K562 (cell line): ENCODE measurements around the gene VPS35. TPM values are rescaled to one million over a fixed set of nuclear protein-coding genes. Genes with fewer than 3 reads are reported as not detected.
A peak's percentile ranks its signal among the peaks of the same experiment; 100 is the strongest.

Experiments
- ATAC-seq: fragments of 200-7000 bp; cut with Tn5 transposase; 3 replicates; pipeline ENCODE4 v1.9.1; 2020; ENCODE audit warnings: moderate library complexity
- BruUV-seq: library from RNA; stranded (reverse); fragments of 400-500 nt; replicated peaks from 2 replicates; lab custom pipeline; 2021; lab: Mats Ljungman, UMichigan
- CTCF ChIA-PET: fragments of 300-600 bp; formaldehyde crosslinking; extraction: SDS; loops from one replicate; lab custom pipeline; 2021; ENCODE audit warnings: low intra/inter-chr PET ratio; lab: Yijun Ruan, JAX
- POLR2A ChIA-PET: fragments of 300-600, 350-650 bp; sonication (Branson Sonifier 250); formaldehyde crosslinking; extraction: SDS; loops from one replicate; lab custom pipeline; 2021; ENCODE audit warnings: antibody characterized with exemption, inconsistent platforms; lab: Yijun Ruan, JAX
- DNase-seq, 4 experiments: peaks; one replicate each; pipeline versions ENCODE4 v3.0.0 to v3.0.0-alpha.2; 2011 to 2018; ENCODE audit warnings: low spot score in 3 of 4, mixed read lengths in 3 of 4; ENCODE audit errors: extremely low read depth in 1 of 4
- FAIRE-seq: peaks from 2 replicates; lab custom pipeline; 2011; peaks lifted over from hg19 to GRCh38; lab: Jason Lieb, UNC
- H2AFZ ChIP-seq: 2 replicates; pipeline ENCODE4 v1.6.0; 2011; ENCODE audit warnings: low read depth, low read length, control low read depth, inconsistent platforms
- H3K27ac ChIP-seq: fragments of 200-600 bp; 3 replicates; pipeline ENCODE4 v1.8.0; 2011; ENCODE audit warnings: low read depth, mild to moderate bottlenecking, control low read depth, inconsistent platforms, low read length, moderate library complexity, mixed read lengths; ENCODE audit errors: extremely low read depth
- H3K27me3 ChIP-seq, 2 experiments: fragments of 300-600 bp in 1 of 2; 2 replicates in 1 of 2; 3 replicates in 1 of 2; pipeline versions ENCODE4 v1.6.0 to v1.8.0; 2011; ENCODE audit warnings: inconsistent platforms in 2 of 2, low read length in 2 of 2, mild to moderate bottlenecking in 1 of 2, mixed read lengths in 1 of 2, moderate library complexity in 1 of 2; ENCODE audit not compliant: control insufficient read depth in 2 of 2, insufficient read depth in 2 of 2
- H3K36me3 ChIP-seq: fragments of 300-600 bp; 3 replicates; pipeline ENCODE4 v1.8.0; 2011; ENCODE audit warnings: mild to moderate bottlenecking, low read length, inconsistent platforms; ENCODE audit not compliant: control insufficient read depth, insufficient read depth
- H3K4me1 ChIP-seq, 2 experiments: fragments of 200-600 bp in 1 of 2; replicated peaks in 1 of 2; 2 replicates in 1 of 2; 3 replicates in 1 of 2; pipeline versions ENCODE4 v1.5.1 to v1.8.0; 2011; ENCODE audit warnings: inconsistent platforms in 2 of 2, low read length in 2 of 2, mild to moderate bottlenecking in 1 of 2, mixed read lengths in 1 of 2, moderate library complexity in 1 of 2; ENCODE audit not compliant: control insufficient read depth in 2 of 2, insufficient read depth in 2 of 2
- H3K4me2 ChIP-seq: 2 replicates; pipeline ENCODE4 v1.6.1; 2011; ENCODE audit warnings: low read length, control low read depth, inconsistent platforms, mixed read lengths; ENCODE audit not compliant: insufficient read depth
- H3K4me3 ChIP-seq: fragments of 200-600 bp; sonication (generic), shearing (Covaris generic); 2 replicates; pipeline ENCODE4 v1.5.1; 2016; ENCODE audit warnings: control low read depth, inconsistent platforms
- H3K79me2 ChIP-seq: fragments of 200-600 bp; 3 replicates; pipeline ENCODE4 v1.8.0; 2011; ENCODE audit warnings: low read length, inconsistent platforms; ENCODE audit not compliant: control insufficient read depth, insufficient read depth
- H3K9ac ChIP-seq, 2 experiments: 2 replicates each; pipeline versions ENCODE4 v1.6.0 to v1.6.1; 2011; ENCODE audit warnings: low read depth in 2 of 2, low read length in 2 of 2, control low read depth in 1 of 2, inconsistent platforms in 1 of 2, mild to moderate bottlenecking in 1 of 2, mixed read lengths in 1 of 2; ENCODE audit not compliant: insufficient read depth in 1 of 2
- H3K9me1 ChIP-seq: one replicate; pipeline ENCODE4 v1.6.0; 2011; ENCODE audit warnings: inconsistent platforms, mild to moderate bottlenecking, low read length, moderate library complexity; ENCODE audit not compliant: control insufficient read depth, insufficient read depth
- H3K9me3 ChIP-seq: replicated peaks from 2 replicates; pipeline ENCODE4 v1.5.1; 2011; ENCODE audit warnings: low read depth, low read length, inconsistent platforms; ENCODE audit not compliant: control insufficient read depth, insufficient read depth
- H4K20me1 ChIP-seq: replicated peaks from 2 replicates; pipeline ENCODE4 v1.6.1; 2011; ENCODE audit warnings: low read length, inconsistent platforms, mixed read lengths; ENCODE audit not compliant: control insufficient read depth, insufficient read depth
- DIDO1 ChIP-seq: fragments of 450-650 bp; IDR thresholded peaks from 2 replicates; pipeline ENCODE4 v1.6.1; 2016; ENCODE audit warnings: low read depth, missing biosample characterization, missing genetic modification characterization
- WGBS: fragments of 100-300 bp; shearing (Covaris generic); methylation state at CpG from one replicate; pipeline ENCODE4 v1.1.6; 2016; ENCODE audit warnings: low coverage, mixed read lengths; ENCODE audit not compliant: insufficient coverage; ENCODE audit errors: missing lambda C conversion rate; 5-methylcytosine and 5-hydroxymethylcytosine counted together
- in situ Hi-C: fragments of 300-500 bp; cut with MboI; formaldehyde crosslinking; loops from 4 replicates; pipeline ENCODE4 v1.15.0; 2018; ENCODE audit warnings: inconsistent platforms, mixed read lengths
- intact Hi-C: fragments of 100-400 bp; cut with micrococcal nuclease; formaldehyde crosslinking; loops from 2 replicates; pipeline ENCODE4 v1.14.2; 2022
- polyA plus RNA-seq, 8 experiments: library from polyadenylated mRNA; depleted of rRNA in 4 of 8; stranded (reverse) in 5 of 8; unstranded in 3 of 8; fragments of >200 nt; fragmentation: Nextera tagmentation in 2 of 8; fragmentation: Illumina TruSeq in 1 of 8; extraction: Ambion mirVana in 2 of 8; extraction: Trizol in 1 of 8; gene quantifications; 2 replicates each; pipeline versions ENCODE4 v1.2.1 to v1.2.3, GENCODE V29; 2011 to 2014; ENCODE audit warnings: inconsistent platforms in 1 of 8, missing spikeins in 1 of 8
- total RNA-seq, 7 experiments: library from RNA; depleted of rRNA in 6 of 7; stranded (reverse); fragments of >200 nt in 6 of 7; fragmentation: Illumina TruSeq in 2 of 7; extraction: Trizol in 2 of 7; gene quantifications; 2 replicates each; pipeline versions ENCODE4 v1.2.1 to v1.2.3, GENCODE V29; 2011 to 2021; ENCODE audit warnings: low replicate concordance in 1 of 7
- TF ChIP-seq, protein P1 (sequence below), 3 experiments: IDR thresholded peaks in 2 of 3; conservative IDR thresholded peaks in 1 of 3; 2 replicates each; pipeline ENCODE4 v1.5.1; 2011 to 2012; ENCODE audit warnings: low read length in 3 of 3, mild to moderate bottlenecking in 3 of 3, control low read depth in 2 of 3, improper control_type of control experiment in 1 of 3, inconsistent platforms in 1 of 3, low read depth in 1 of 3, mixed read lengths in 1 of 3, moderate library complexity in 1 of 3; ENCODE audit not compliant: insufficient read depth in 2 of 3

VPS35 gene
- total and polyA plus RNA-seq, 9 of the 15 experiments (the other 6 are each of a cell fraction or from before 2014, with no cell fraction given): 32.7 to 131 (median 66.2) TPM

DNA sequence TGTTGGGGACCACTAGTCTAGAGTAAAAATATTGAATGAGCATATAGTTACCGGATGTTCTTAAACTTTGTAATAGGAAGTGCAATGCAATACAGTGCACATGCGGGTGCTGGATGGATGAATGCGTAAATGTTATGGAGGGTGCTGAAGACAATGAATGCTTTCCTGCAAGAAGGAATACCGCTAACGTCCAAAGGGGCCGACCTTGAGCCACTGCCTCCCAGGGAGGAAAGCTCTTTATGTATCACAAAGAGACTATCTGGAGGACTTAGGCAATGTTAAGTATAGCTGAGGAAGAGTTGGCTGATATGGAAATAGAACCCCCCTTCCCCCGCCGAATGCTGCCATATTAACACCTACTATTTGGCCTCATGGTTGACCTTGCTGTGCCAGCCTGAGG lies 40.3 kb downstream of the VPS35 start:
- no peaks in the 10 kb centered on the region for H4K20me1 ChIP-seq
- ChIA-PET POLR2A (interaction anchor here (1.4 kb wide), 1 partner anchor 19 kb away, joined by 4 read pairs; no protein-coding TSS in a partner anchor), CTCF (interaction anchor here (0.6 kb wide), 1 partner anchor 492 kb away, joined by 4 read pairs; no protein-coding TSS in a partner anchor)
- peaks cover 0 to 5% of the 10 kb centered on the region in 2 experiments; a peak in 1 of 5 replicates for H3K27me3 ChIP-seq
- no peaks in the 10 kb centered on the region for H3K9me1 ChIP-seq
- no peaks in the 10 kb centered on the region for H3K9me3 ChIP-seq
- peak; percentile 68 for ATAC-seq
- no peak overlapping the region for H3K9ac ChIP-seq
- intact Hi-C loops: no loop called here
- H3K4me2 ChIP-seq: no peak overlapping the region; the same call in 1 of the 2 replicates
- in situ Hi-C loops: no loop called here
- FAIRE-seq: no peak
- no peaks in the 10 kb centered on the region for H3K79me2 ChIP-seq
- BruUV-seq: no TSS peak
- peaks cover 4 to 8% of the 10 kb centered on the region in 2 experiments; a peak in 3 of 5 replicates for H3K4me1 ChIP-seq
- no peak overlapping the region for H3K27ac ChIP-seq
- no peak overlapping the region for H3K4me3 ChIP-seq
- H3K36me3 ChIP-seq: no peaks in the 10 kb centered on the region
- DNase-seq: no peak
- WGBS: 43% methylated on average over 8 of the region's 8 CpGs
- no peak overlapping the region for H2AFZ ChIP-seq
- TF ChIP-seq DIDO1 (tag): no peak
- TF ChIP-seq, protein P1, sequence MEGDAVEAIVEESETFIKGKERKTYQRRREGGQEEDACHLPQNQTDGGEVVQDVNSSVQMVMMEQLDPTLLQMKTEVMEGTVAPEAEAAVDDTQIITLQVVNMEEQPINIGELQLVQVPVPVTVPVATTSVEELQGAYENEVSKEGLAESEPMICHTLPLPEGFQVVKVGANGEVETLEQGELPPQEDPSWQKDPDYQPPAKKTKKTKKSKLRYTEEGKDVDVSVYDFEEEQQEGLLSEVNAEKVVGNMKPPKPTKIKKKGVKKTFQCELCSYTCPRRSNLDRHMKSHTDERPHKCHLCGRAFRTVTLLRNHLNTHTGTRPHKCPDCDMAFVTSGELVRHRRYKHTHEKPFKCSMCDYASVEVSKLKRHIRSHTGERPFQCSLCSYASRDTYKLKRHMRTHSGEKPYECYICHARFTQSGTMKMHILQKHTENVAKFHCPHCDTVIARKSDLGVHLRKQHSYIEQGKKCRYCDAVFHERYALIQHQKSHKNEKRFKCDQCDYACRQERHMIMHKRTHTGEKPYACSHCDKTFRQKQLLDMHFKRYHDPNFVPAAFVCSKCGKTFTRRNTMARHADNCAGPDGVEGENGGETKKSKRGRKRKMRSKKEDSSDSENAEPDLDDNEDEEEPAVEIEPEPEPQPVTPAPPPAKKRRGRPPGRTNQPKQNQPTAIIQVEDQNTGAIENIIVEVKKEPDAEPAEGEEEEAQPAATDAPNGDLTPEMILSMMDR (IDR thresholded peaks at IDR 0.05 in 2 of 3, conservative IDR thresholded peaks at IDR 0.05 in 1 of 3; ENCODE audit: insufficient read depth in 2 of 3, low read depth in 1 of 3, low read length in 3 of 3): peak; percentile 15 to 27 (median 19); a peak in 3 of 6 replicates
